GM19240 (cell line): ENCODE measurements around the gene PAX5.
"Not testable (repeated sequence)": the region's sequence is repeated elsewhere in the genome, so short reads cannot be mapped to it uniquely, and the experiment has no call there.

ENCODE experiments used
- DNase-seq: peaks from one replicate; pipeline ENCODE4 v3.0.0; 2011; ENCODE audit warnings: low spot score; ENCODE audit not compliant: insufficient read length

Gene PAX5

GRCh38 chr9:36881743-36882441 is 152.2 kb downstream of the PAX5 start:
- no peak for DNase-seq

DNA sequence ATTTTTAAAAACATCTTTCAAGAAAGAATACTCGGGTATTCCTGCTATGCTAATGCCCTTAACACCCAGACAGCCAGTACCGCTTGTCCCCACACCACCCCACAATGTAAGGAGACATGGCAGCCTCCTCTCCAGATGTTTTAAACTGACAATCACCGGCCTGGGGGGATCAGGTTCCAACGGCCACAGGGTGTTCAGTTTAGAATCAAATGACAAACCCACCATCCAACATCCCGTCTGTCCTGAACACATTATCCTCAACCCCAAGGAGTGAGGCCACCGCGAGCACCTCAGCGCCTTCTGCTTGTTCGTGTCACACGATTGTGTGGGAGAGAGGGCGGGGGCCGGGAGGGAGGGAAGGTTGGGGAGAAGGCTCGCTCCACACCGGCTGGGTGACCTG is 152.8 kb downstream of the PAX5 start:
- DNase-seq = no peak

GRCh38 chr9:36880075-36880474 is 154.0 kb downstream of the PAX5 start:
- DNase-seq = no peak

DNA sequence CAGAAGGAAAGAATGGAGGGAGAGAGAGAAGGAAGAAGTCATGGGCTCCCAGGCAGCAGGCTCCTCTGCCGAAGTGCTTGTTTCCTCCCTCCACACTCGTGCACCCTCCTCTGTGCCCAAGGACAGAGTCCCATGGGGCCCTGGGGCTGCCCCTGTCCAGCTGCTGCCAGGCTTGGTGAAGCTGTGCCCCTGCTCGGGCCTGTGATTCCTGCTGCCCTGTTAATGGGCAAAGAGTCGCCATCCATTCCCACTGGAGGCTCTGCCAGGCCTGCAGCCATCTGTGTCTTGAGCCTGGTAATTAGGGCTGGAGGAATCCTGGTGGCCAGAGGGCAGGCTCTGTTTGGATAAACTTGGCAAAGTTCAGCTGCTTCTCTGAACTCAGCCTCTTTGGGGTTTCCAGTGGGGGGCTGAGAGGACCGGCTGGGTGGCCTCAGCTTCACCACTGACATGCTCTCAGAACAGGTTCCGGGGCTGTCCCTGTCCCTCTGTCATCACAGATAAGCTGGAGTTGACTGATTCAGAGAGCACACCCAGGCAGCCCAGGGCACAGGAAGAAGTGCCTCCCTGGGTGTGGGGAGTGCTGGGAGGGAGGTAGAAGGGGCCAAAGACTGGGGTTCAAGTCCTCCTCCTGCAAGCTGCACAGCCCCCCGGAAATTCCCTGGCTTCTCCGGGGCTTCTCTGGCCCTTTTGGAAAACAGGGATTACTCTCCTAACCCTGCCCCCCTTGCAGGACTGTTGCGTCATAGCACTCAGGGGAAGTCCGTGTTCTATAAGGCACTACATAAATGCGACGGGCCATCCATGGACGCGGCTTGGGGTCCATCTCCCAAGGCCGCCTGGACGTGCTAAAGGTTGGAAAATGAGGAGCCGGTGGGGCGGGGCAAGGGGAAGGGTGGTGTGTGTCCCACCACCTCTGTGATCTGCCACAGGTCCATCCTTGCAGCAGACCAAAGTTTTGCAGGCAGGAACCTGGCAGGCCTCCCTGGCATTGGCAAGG is 154.8 kb downstream of the PAX5 start:
- peak; percentile 35 for DNase-seq

- DNase-seq = peak; percentile 19
Observed at GRCh38 chr9:36877239-36877638, 156.8 kb downstream of the PAX5 start.

GRCh38 chr9:36876056-36876455 is 158.0 kb downstream of the PAX5 start:
- DNase-seq = no peak

DNA sequence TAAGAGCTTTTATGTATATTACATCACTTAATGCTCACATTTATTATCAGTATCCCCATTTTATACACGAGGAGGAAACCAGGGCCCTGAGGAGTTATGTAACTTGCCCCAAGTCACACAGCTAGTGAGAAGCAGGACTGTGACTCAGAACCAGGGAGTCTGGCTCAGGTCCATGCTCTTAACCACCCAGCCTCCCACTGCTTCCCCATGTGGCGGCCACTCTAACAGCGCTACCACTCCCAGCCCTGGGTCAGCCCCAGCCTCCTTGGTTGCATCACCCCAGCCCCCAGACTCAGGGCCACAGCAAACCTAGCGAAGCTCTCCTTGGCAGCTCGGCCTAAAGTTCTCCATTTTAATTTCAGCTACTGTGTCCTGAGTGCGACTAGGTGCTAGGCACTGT is 159.1 kb downstream of the PAX5 start:
- DNase-seq = no peak

- DNase-seq = no peak
Observed at GRCh38 chr9:36874261-36874660, 159.8 kb downstream of the PAX5 start.

DNA sequence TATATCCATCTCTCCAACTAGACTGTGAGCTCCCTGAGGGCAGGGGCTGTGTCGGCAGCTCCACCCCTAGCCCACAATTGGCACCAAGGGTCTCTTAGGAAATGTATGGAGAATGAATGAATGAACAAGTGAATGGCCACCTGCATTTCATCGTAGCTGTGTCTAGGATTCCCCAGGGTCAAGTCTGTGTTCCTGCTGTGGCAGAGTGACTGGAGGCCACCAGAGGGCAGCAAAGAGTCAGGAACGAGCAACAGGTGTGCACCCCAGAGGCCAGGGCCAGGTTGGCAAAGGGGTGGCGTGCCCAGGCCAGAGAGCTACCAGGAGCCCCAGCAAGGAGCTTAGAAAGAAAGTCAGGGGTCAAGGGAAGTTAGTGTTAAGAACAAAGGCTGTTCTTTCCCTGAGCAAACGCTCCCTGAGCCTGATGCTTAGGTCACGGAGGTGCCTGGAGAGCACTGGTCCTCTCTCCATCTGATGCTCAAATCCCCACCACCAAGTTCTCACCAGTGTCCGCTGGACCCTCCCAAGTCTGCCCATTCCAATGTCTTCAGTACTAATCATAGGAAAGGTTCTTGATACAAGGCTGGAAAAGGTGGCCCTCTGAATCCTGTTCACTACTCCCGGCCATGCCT is 160.7 kb downstream of the PAX5 start:
- peak; percentile 90 for DNase-seq

DNA sequence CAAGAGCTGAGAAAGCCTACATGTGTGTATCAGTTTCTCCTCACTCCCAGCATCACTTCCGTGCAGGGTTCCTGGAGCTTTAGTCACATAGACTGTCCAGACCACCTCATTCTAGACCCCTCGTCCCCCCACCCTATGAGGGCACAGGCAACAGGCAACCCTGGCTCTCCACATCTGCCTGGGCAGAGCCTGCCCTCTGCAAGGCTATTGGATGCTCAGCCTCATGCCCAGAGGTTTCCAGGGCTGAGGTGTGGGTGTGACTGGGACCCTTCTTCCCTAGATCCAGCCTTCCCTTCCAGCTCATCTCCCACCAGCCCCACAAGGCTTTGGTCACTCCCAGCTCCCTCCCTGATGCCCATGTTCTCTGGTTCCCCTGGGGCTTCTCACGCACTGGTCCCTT is 161.4 kb downstream of the PAX5 start:
- DNase-seq = no peak

- DNase-seq = no peak
Observed at GRCh38 chr9:36871606-36872005, 162.5 kb downstream of the PAX5 start.

DNA sequence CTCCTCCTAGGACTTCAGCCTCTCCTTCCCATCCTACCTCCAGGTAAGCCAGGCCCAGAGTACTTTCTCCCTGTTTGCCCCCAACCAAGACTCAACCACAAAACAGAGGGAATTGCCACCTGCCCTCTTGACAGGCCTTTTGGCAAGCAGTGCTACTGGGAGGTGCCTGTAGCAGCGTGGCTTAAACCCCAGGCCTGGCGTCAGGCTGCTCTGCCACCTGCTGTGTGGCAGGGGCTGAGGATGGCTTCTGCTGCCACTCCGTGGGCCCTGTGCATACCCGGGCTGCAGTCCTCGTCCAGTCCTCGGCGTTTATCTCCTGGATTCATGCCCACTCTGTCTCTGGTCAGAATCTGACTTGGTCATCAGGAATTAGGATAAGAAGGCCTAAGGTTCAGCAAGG is 163.1 kb downstream of the PAX5 start:
- no peak for DNase-seq

GRCh38 chr9:36869605-36870004 is 164.5 kb downstream of the PAX5 start:
- not testable (repeated sequence) for DNase-seq

GRCh38 chr9:36868586-36869282 is 165.3 kb downstream of the PAX5 start:
- DNase-seq = no peak

- DNase-seq = no peak
Observed at GRCh38 chr9:36867672-36868471, 166.2 kb downstream of the PAX5 start.

DNA sequence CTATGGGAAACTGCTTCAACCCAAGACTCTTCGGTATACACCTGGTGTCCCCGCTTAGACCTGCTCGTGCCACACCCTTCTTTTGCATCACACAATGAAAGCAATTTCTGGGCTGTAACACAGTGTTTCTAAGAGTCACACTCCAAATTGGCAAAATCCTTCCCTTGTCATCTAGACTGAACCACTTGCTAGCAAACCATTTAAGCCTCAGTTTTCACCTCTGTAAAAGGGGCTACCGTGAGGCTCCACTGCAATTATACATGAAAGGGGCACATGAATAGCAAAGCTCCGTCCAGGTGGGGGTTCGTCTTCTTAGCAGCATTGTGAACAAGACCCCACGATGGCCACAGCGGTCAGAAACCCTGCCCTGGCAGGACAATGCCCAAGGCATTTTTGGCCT is 166.8 kb downstream of the PAX5 start:
- no peak for DNase-seq

DNA sequence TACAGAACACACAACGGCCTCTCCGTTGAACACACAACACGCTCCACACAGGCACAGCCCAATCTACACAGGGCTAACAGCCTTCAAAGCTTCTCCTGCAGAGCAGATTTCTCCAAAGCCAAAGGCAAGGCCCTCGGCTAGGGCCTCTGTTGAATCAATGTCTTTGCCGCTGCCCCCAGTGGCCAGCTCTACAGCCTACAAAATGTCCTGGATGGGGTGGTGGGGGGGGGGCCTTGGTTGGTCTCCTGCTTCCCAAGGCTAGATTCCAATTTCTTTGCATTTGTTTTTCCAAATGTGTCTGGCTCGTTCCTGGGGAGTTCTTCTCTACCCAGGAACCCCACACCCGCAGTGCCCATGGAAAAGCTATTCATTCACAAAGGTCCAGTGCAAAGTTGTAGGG is 167.2 kb downstream of the PAX5 start:
- no peak for DNase-seq

DNA sequence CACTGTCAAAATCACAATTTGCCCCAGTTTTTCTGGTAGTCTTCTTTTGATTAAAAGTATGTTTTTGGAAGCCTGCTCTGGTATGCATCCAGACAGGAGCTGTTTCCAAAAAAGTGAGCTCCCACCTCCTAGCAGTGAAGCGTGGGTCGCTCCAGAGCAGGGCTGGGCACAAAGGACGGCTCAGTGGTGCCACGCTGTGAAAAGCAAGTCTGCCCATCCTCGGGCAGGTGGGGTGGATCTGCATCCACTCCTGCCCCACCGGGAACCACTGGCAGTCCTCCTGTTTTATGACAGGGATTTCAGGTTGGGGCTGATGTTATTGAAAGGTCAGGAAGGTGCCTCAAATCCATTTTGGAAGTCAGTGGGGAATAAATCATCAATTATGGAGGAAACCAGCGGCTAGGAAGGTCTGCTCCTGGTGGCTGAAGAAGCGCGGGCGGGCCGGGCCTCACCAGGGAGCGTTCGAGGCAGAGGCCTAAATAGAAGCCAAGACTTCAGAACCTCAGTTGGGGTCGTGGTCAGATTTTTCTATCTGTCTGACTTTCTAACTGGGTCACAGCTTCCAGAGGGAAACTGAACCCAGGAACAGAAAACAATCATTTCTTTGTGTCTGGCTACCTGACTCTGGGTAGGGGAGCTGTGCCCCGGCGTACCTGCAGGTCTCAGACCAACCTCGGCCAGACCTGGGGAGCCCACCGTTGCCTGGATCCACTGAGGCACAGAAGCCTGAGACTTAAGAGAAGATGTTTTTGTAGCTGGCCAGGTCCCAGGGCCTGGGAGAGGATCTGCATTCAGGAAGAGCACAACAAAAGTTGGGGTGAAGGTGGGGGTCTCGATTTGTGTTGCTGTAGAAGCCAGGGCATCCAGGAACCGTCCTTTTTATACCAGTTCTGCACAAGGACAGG is 168.1 kb downstream of the PAX5 start:
- DNase-seq = no peak
